ENCODE results near the gene OTOL1.

The OTOL1 gene

GRCh38 chr3:161548301-161548700 lies 51.7 kb downstream of the OTOL1 start:
- no peak for DNase-seq

- DNase-seq = no peak
Observed at GRCh38 chr3:161549261-161549660, 52.7 kb downstream of the OTOL1 start.

- DNase-seq = no peak
Observed at GRCh38 chr3:161550491-161551195, 54.0 kb downstream of the OTOL1 start.

- no peak for DNase-seq
Observed at GRCh38 chr3:161551697-161552096, 55.1 kb downstream of the OTOL1 start.

- no peak for DNase-seq
Observed at GRCh38 chr3:161552984-161553560, 56.5 kb downstream of the OTOL1 start.
